IMR-90 (cell line): Measurements from ENCODE around the gene GRIK1. TPM values are rescaled to one million over a fixed set of nuclear protein-coding genes. Genes with fewer than 3 reads are reported as not detected.

Experiments used
- ATAC-seq: fragments of 200-7000 bp; cut with Tn5 transposase; 2 replicates; pipeline ENCODE4 v1.9.1; 2020; ENCODE audit warnings: low read depth, mild to moderate bottlenecking, moderate library complexity
- BruUV-seq: library from RNA; stranded (reverse); fragments of 400-500 nt; replicated peaks from 2 replicates; lab custom pipeline; 2021; lab: Mats Ljungman, UMichigan
- CTCF ChIA-PET: fragments of 300-600 bp; formaldehyde crosslinking; extraction: SDS; loops from one replicate; lab custom pipeline; 2021; ENCODE audit warnings: antibody characterized with exemption; lab: Yijun Ruan, JAX
- POLR2A ChIA-PET: fragments of 300-600 bp; sonication (Branson Sonifier 250); formaldehyde crosslinking; loops from one replicate; lab custom pipeline; 2022; ENCODE audit warnings: antibody characterized with exemption; ENCODE audit not compliant: unreplicated experiment; lab: Charles Lee
- DNase-seq: peaks from one replicate; pipeline ENCODE4 v3.0.0; 2013
- H2AFZ ChIP-seq: replicated peaks from 2 replicates; pipeline ENCODE3; 2013; ENCODE audit warnings: low read length, mild to moderate bottlenecking; ENCODE audit not compliant: poor library complexity
- H2AK5ac ChIP-seq: 2 replicates; pipeline ENCODE4 v1.6.1; 2013; ENCODE audit warnings: low read depth, low read length, inconsistent platforms
- H2AK9ac ChIP-seq: replicated peaks from 2 replicates; pipeline ENCODE3; 2013; ENCODE audit warnings: mild to moderate bottlenecking, low read depth, low read length, moderate library complexity; ENCODE audit not compliant: poor library complexity
- H2BK120ac ChIP-seq: 2 replicates; pipeline ENCODE4 v1.6.1; 2013; ENCODE audit warnings: low read depth, low read length, inconsistent platforms
- H2BK15ac ChIP-seq: 3 replicates; pipeline ENCODE4 v1.6.1; 2013; ENCODE audit warnings: low read depth, low read length, inconsistent platforms
- H2BK20ac ChIP-seq: 2 replicates; pipeline ENCODE4 v1.6.1; 2013; ENCODE audit warnings: low read depth, mild to moderate bottlenecking, inconsistent platforms, low read length, moderate library complexity
- H2BK5ac ChIP-seq: 2 replicates; pipeline ENCODE4 v1.6.1; 2013; ENCODE audit warnings: mild to moderate bottlenecking, low read depth, low read length, inconsistent platforms; ENCODE audit not compliant: poor library complexity, severe bottlenecking
- H3K14ac ChIP-seq: replicated peaks from 2 replicates; pipeline ENCODE4 v1.6.1; 2013; ENCODE audit warnings: low read depth, low read length, inconsistent platforms
- H3K18ac ChIP-seq: 2 replicates; pipeline ENCODE4 v1.6.1; 2013; ENCODE audit warnings: low read depth, low read length, control low read depth
- H3K23ac ChIP-seq: 2 replicates; pipeline ENCODE4 v1.6.1; 2013; ENCODE audit warnings: low read depth, low read length, inconsistent platforms
- H3K27ac ChIP-seq: 2 replicates; pipeline ENCODE4 v1.5.1; 2013; ENCODE audit warnings: mild to moderate bottlenecking, control low read depth, low read length; ENCODE audit not compliant: insufficient read depth
- H3K27me3 ChIP-seq: 2 replicates; pipeline ENCODE4 v1.6.1; 2013; ENCODE audit warnings: low read length; ENCODE audit not compliant: control insufficient read depth, insufficient read depth
- H3K36me3 ChIP-seq: 2 replicates; pipeline ENCODE4 v1.6.1; 2013; ENCODE audit warnings: low read length, mixed read lengths; ENCODE audit not compliant: control insufficient read depth, insufficient read depth
- H3K4ac ChIP-seq: 2 replicates; pipeline ENCODE4 v1.6.1; 2013; ENCODE audit warnings: low read depth, low read length, inconsistent platforms
- H3K4me1 ChIP-seq: 2 replicates; pipeline ENCODE4 v1.6.1; 2013; ENCODE audit warnings: low read length, mixed read lengths; ENCODE audit not compliant: control insufficient read depth, insufficient read depth
- H3K4me2 ChIP-seq: 2 replicates; pipeline ENCODE4 v1.6.1; 2013; ENCODE audit warnings: low read depth, mild to moderate bottlenecking, control low read depth, low read length, moderate library complexity
- H3K4me3 ChIP-seq: 2 replicates; pipeline ENCODE4 v1.5.1; 2013; ENCODE audit warnings: low read depth, mild to moderate bottlenecking, control low read depth, low read length, moderate library complexity; ENCODE audit not compliant: insufficient read depth
- H3K56ac ChIP-seq: 2 replicates; pipeline ENCODE4 v1.6.1; 2013; ENCODE audit warnings: low read length, inconsistent platforms; ENCODE audit not compliant: insufficient read depth; ENCODE audit errors: extremely low read depth
- H3K79me1 ChIP-seq, 2 experiments: 2 replicates each; pipeline ENCODE4 v1.6.1; 2013; ENCODE audit warnings: low read length in 2 of 2, inconsistent platforms in 1 of 2, low read depth in 1 of 2
- H3K9ac ChIP-seq: 2 replicates; pipeline ENCODE4 v1.6.1; 2013; ENCODE audit warnings: low read depth, low read length, control low read depth
- H3K9me1 ChIP-seq: 2 replicates; pipeline ENCODE4 v1.6.1; 2013; ENCODE audit warnings: low read length, inconsistent platforms; ENCODE audit not compliant: insufficient read depth
- H3K9me3 ChIP-seq: 2 replicates; pipeline ENCODE4 v1.6.1; 2013; ENCODE audit warnings: low read length; ENCODE audit not compliant: control insufficient read depth, insufficient read depth
- H4K20me1 ChIP-seq: 2 replicates; pipeline ENCODE4 v1.6.1; 2013; ENCODE audit warnings: low read length, inconsistent platforms; ENCODE audit not compliant: insufficient read depth
- H4K5ac ChIP-seq: 2 replicates; pipeline ENCODE4 v1.6.1; 2013; ENCODE audit warnings: mild to moderate bottlenecking, low read depth, low read length, control low read depth
- H4K8ac ChIP-seq, 2 experiments: 2 replicates each; pipeline ENCODE4 v1.6.1; 2013; ENCODE audit warnings: low read depth in 2 of 2, low read length in 2 of 2, control low read depth in 1 of 2, inconsistent platforms in 1 of 2
- H4K91ac ChIP-seq: 2 replicates; pipeline ENCODE4 v1.6.1; 2013; ENCODE audit warnings: low read depth, low read length, inconsistent platforms; ENCODE audit not compliant: insufficient read depth
- BHLHE40 ChIP-seq: fragments of 150-350 bp; IDR thresholded peaks from 2 replicates; pipeline ENCODE4 v1.6.1; 2016; ENCODE audit warnings: mild to moderate bottlenecking, low read depth, low read length
- CEBPB ChIP-seq: IDR thresholded peaks from 2 replicates; pipeline ENCODE4 v1.6.1; 2012; ENCODE audit warnings: low read depth, low read length, improper control_type of control experiment
- CHD1 ChIP-seq: IDR thresholded peaks from 2 replicates; pipeline ENCODE4 v1.6.1; 2012; ENCODE audit warnings: low read depth, low read length, improper control_type of control experiment
- CTCF ChIP-seq: conservative IDR thresholded peaks from 2 replicates; pipeline ENCODE4 v1.5.1; 2012; ENCODE audit warnings: mild to moderate bottlenecking, low read depth, low read length, improper control_type of control experiment
- FOS ChIP-seq: fragments of 150-350 bp; IDR thresholded peaks from 2 replicates; pipeline ENCODE4 v1.6.1; 2016; ENCODE audit warnings: low read depth, low read length
- MAFK ChIP-seq: IDR thresholded peaks from 2 replicates; pipeline ENCODE4 v1.6.1; 2012; ENCODE audit warnings: low read depth, low read length, improper control_type of control experiment
- MAZ ChIP-seq: IDR thresholded peaks from 2 replicates; pipeline ENCODE4 v1.6.1; 2012; ENCODE audit warnings: low read depth, mild to moderate bottlenecking, low read length, improper control_type of control experiment, moderate library complexity, borderline replicate concordance
- MXI1 ChIP-seq: IDR thresholded peaks from 2 replicates; pipeline ENCODE4 v1.6.1; 2012; ENCODE audit warnings: low read depth, mild to moderate bottlenecking, low read length, moderate library complexity, borderline replicate concordance
- NFE2L2 ChIP-seq: fragments of 150-350 bp; IDR thresholded peaks from 2 replicates; pipeline ENCODE4 v1.6.1; 2016; ENCODE audit warnings: low read depth, mild to moderate bottlenecking, low read length
- POLR2A ChIP-seq: IDR thresholded peaks from 2 replicates; pipeline ENCODE4 v1.6.1; 2012; ENCODE audit warnings: mild to moderate bottlenecking, low read depth, low read length
- RAD21 ChIP-seq: IDR thresholded peaks from 2 replicates; pipeline ENCODE4 v1.6.1; 2012; ENCODE audit warnings: low read length, improper control_type of control experiment
- RCOR1 ChIP-seq: IDR thresholded peaks from 2 replicates; pipeline ENCODE4 v1.6.1; 2012; ENCODE audit warnings: mild to moderate bottlenecking, low read length, improper control_type of control experiment; ENCODE audit not compliant: insufficient replicate concordance
- RFX5 ChIP-seq: IDR thresholded peaks from 2 replicates; pipeline ENCODE4 v1.8.0; 2012; ENCODE audit warnings: low read depth, mild to moderate bottlenecking, low read length, moderate library complexity
- SMC3 ChIP-seq: fragments of 150-350 bp; IDR thresholded peaks from 2 replicates; pipeline ENCODE4 v1.6.1; 2016; ENCODE audit warnings: low read depth, mild to moderate bottlenecking, antibody characterized with exemption, low read length, moderate library complexity
- WGBS, 2 experiments: methylation state at CpG; one replicate each; pipeline versions ENCODE4 v1.1.5 to v1.1.7; 2013; ENCODE audit warnings: missing lambda C conversion rate in 2 of 2; ENCODE audit not compliant: insufficient read length in 1 of 2; ENCODE audit errors: extremely low coverage in 2 of 2; 5-methylcytosine and 5-hydroxymethylcytosine counted together
- dilution Hi-C: fragments of 300-500 bp; cut with HindIII; formaldehyde crosslinking; loops from one replicate; pipeline ENCODE4 v1.14.3; 2018; ENCODE audit warnings: low sequenced_read_pairs; ENCODE audit not compliant: unreplicated experiment
- in situ Hi-C: fragments of 300-500 bp; cut with MboI; formaldehyde crosslinking; loops from 3 replicates; pipeline ENCODE4 v1.14.3; 2019; ENCODE audit warnings: low sequenced_read_pairs, inconsistent platforms, mixed read lengths
- intact Hi-C: fragments of 100-400 bp; cut with micrococcal nuclease; formaldehyde crosslinking; loops from 2 replicates; pipeline ENCODE4 v1.10.0; 2022
- polyA plus RNA-seq, 3 experiments: library from polyadenylated mRNA; depleted of rRNA; stranded (reverse); fragments of >200 nt; gene quantifications; 2 replicates each; pipeline ENCODE4 v1.2.3, GENCODE V29; 2012; ENCODE audit warnings: low replicate concordance in 1 of 3
- total RNA-seq: library from RNA; depleted of rRNA; stranded (reverse); fragments of >200 nt; gene quantifications from 2 replicates; pipeline ENCODE4 v1.2.3, GENCODE V29; 2012
- TF ChIP-seq, protein P1 (sequence below): fragments of 150-350 bp; IDR thresholded peaks from 2 replicates; pipeline ENCODE4 v1.6.1; 2016; ENCODE audit warnings: low read depth, mild to moderate bottlenecking, low read length, moderate library complexity, borderline replicate concordance
- TF ChIP-seq, protein P2 (sequence below): fragments of 150-350 bp; IDR thresholded peaks from 2 replicates; pipeline ENCODE4 v1.6.1; 2017; ENCODE audit warnings: mild to moderate bottlenecking, antibody characterized with exemption, low read length, low read depth

The GRIK1 gene
- total and polyA plus RNA-seq, 2 of the 4 experiments (the other 2 are of a cell fraction): not detected

DNA sequence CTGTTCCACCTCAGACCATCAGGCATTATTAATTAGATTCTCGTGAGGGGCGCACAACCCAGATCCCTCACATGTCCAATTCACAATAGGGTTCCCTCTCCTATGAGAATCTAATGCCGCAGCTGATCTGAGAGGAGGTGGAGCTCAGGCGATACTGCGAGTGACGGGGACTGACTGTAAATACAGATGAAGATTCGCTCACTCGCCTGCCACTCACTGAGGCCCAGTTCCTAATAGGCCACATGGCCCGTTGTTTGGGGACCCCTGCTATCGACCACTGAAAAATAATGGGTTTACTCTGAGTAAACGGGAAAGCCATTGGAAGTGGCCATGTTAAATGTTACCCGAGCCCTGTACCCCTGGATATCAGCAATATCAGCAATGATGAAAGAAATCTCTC, 65.9 kb downstream of the GRIK1 start:
- Histone ChIP-seq H3K27ac (no peak overlapping the region), H2BK5ac (no peak overlapping the region), H3K23ac (no peak overlapping the region), H3K4me3 (no peak overlapping the region), H4K5ac (no peak overlapping the region), H2BK120ac (no peak overlapping the region), H3K56ac (no peak overlapping the region), H2BK20ac (no peak overlapping the region), H2AFZ (no peak overlapping the region), H4K8ac (no peak overlapping the region), H3K27me3 (no peaks in the 10 kb centered on the region; the same call in 1 of the 2 replicates), H3K14ac (no peak overlapping the region), H3K9me3 (no peaks in the 10 kb centered on the region), H3K4me1 (no peaks in the 10 kb centered on the region), H3K9ac (no peak overlapping the region), H2BK15ac (no peak overlapping the region), H4K91ac (no peak overlapping the region), H3K4ac (no peak overlapping the region), H2AK9ac (no peak overlapping the region), H2AK5ac (no peak overlapping the region), H3K9me1 (no peaks in the 10 kb centered on the region), H3K4me2 (no peak overlapping the region), H3K18ac (no peak overlapping the region), H3K36me3 (no peaks in the 10 kb centered on the region), H3K79me1 (no peaks in the 10 kb centered on the region), H4K20me1 (no peaks in the 10 kb centered on the region)
- in situ Hi-C loops (no loop called here), intact Hi-C loops (no loop called here), dilution Hi-C loops (no loop called here)
- 89% methylated on average over 6 of the region's 12 CpGs; no CpG with 5 or more reads in 1 of the 2 experiments for WGBS, 2 experiments
- ATAC-seq: no peak
- TF ChIP-seq SMC3: no peak
- TF ChIP-seq POLR2A: no peak
- TF ChIP-seq, protein P1, sequence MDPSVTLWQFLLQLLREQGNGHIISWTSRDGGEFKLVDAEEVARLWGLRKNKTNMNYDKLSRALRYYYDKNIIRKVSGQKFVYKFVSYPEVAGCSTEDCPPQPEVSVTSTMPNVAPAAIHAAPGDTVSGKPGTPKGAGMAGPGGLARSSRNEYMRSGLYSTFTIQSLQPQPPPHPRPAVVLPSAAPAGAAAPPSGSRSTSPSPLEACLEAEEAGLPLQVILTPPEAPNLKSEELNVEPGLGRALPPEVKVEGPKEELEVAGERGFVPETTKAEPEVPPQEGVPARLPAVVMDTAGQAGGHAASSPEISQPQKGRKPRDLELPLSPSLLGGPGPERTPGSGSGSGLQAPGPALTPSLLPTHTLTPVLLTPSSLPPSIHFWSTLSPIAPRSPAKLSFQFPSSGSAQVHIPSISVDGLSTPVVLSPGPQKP: no peak
- TF ChIP-seq CTCF: no peak
- TF ChIP-seq CEBPB: no peak
- TF ChIP-seq, protein P2, sequence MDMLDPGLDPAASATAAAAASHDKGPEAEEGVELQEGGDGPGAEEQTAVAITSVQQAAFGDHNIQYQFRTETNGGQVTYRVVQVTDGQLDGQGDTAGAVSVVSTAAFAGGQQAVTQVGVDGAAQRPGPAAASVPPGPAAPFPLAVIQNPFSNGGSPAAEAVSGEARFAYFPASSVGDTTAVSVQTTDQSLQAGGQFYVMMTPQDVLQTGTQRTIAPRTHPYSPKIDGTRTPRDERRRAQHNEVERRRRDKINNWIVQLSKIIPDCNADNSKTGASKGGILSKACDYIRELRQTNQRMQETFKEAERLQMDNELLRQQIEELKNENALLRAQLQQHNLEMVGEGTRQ: no peak
- no peak for TF ChIP-seq MAZ
- TF ChIP-seq MXI1: no peak
- no peak for TF ChIP-seq RAD21
- TF ChIP-seq MAFK: no peak
- TF ChIP-seq NFE2L2: no peak
- no peak for TF ChIP-seq RFX5
- TF ChIP-seq BHLHE40: no peak
- TF ChIP-seq FOS: no peak
- no peak for TF ChIP-seq RCOR1
- TF ChIP-seq CHD1: no peak
- DNase-seq: no peak
- ChIA-PET POLR2A (no interaction called here), CTCF (no interaction called here)
- BruUV-seq: no TSS peak
